ENCODE data around the gene ZC3H18. TPM values are rescaled to one million over a fixed set of nuclear protein-coding genes. Genes with fewer than 3 reads are reported as not detected.

Gene ZC3H18
- total RNA-seq, 3 donors from 2014 or later: 12.5 to 14.9 (median 13.3) TPM

GRCh38 chr16:88578446-88579313, 8.5 kb downstream of the ZC3H18 start:
- no peaks in the 10 kb centered on the region for H3K4me1 ChIP-seq
- intact Hi-C loops (cut with DNase I; ENCODE audit: low total_unique reads): no loop called here
- no peak overlapping the region for H3K4me3 ChIP-seq
- H3K27ac ChIP-seq: no peak overlapping the region
- H3K36me3 ChIP-seq: peaks cover 6% of the 10 kb centered on the region
- H3K9me3 ChIP-seq: no peaks in the 10 kb centered on the region
- no peaks in the 10 kb centered on the region for H3K27me3 ChIP-seq
- no peak for TF ChIP-seq POLR2A (IDR thresholded peaks at IDR 0.05)
- no peak for TF ChIP-seq POLR2AphosphoS5 (IDR thresholded peaks at IDR 0.05)
- TF ChIP-seq CTCF (IDR thresholded peaks at IDR 0.05): no peak
- DNase-seq (ENCODE audit: low spot score in 2 of 2): no peak

GRCh38 chr16:88580371-88580770, 10.2 kb downstream of the ZC3H18 start:
- TF ChIP-seq POLR2AphosphoS5 (IDR thresholded peaks at IDR 0.05) (no peak), POLR2A (IDR thresholded peaks at IDR 0.05) (no peak)
- Histone ChIP-seq H3K27ac (no peak overlapping the region), H3K4me3 (no peak overlapping the region), H3K36me3 (peaks cover 6% of the 10 kb centered on the region), H3K4me1 (no peaks in the 10 kb centered on the region), H3K9me3 (no peaks in the 10 kb centered on the region), H3K27me3 (no peaks in the 10 kb centered on the region)
- intact Hi-C loops (cut with DNase I; ENCODE audit: low total_unique reads): no loop called here
- no peak for DNase-seq (ENCODE audit: low spot score in 2 of 2)

GRCh38 chr16:88581033-88581432, 10.8 kb downstream of the ZC3H18 start:
- no peaks in the 10 kb centered on the region for H3K4me1 ChIP-seq
- TF ChIP-seq CTCF (IDR thresholded peaks at IDR 0.05): no peak
- TF ChIP-seq POLR2AphosphoS5 (IDR thresholded peaks at IDR 0.05): no peak
- no peak for TF ChIP-seq POLR2A (IDR thresholded peaks at IDR 0.05)
- no peak for DNase-seq (ENCODE audit: low spot score in 2 of 2)
- H3K4me3 ChIP-seq: no peak overlapping the region
- H3K27ac ChIP-seq: no peak overlapping the region
- intact Hi-C loops (cut with DNase I; ENCODE audit: low total_unique reads): no loop called here
- H3K9me3 ChIP-seq: no peaks in the 10 kb centered on the region
- H3K27me3 ChIP-seq: no peaks in the 10 kb centered on the region
- H3K36me3 ChIP-seq: peaks cover 6% of the 10 kb centered on the region

GRCh38 chr16:88582912-88583575, 12.8 kb downstream of the ZC3H18 start:
- intact Hi-C loops (cut with DNase I; ENCODE audit: low total_unique reads): no loop called here
- H3K4me1 ChIP-seq: no peaks in the 10 kb centered on the region
- TF ChIP-seq POLR2A (IDR thresholded peaks at IDR 0.05) (no peak), POLR2AphosphoS5 (IDR thresholded peaks at IDR 0.05) (no peak), CTCF (IDR thresholded peaks at IDR 0.05) (no peak)
- H3K9me3 ChIP-seq: no peaks in the 10 kb centered on the region
- H3K36me3 ChIP-seq: peaks cover 8% of the 10 kb centered on the region
- no peak overlapping the region for H3K27ac ChIP-seq
- H3K27me3 ChIP-seq: no peaks in the 10 kb centered on the region
- no peak for DNase-seq (ENCODE audit: low spot score in 2 of 2)
- no peak overlapping the region for H3K4me3 ChIP-seq

GRCh38 chr16:88584676-88585075, 14.5 kb downstream of the ZC3H18 start:
- Histone ChIP-seq H3K4me3 (no peak overlapping the region), H3K36me3 (peaks cover 9% of the 10 kb centered on the region), H3K9me3 (no peaks in the 10 kb centered on the region), H3K27me3 (no peaks in the 10 kb centered on the region), H3K27ac (no peak overlapping the region), H3K4me1 (no peaks in the 10 kb centered on the region)
- DNase-seq (ENCODE audit: low spot score in 2 of 2): no peak
- TF ChIP-seq POLR2AphosphoS5 (IDR thresholded peaks at IDR 0.05) (no peak), POLR2A (IDR thresholded peaks at IDR 0.05) (no peak), CTCF (IDR thresholded peaks at IDR 0.05) (no peak)
- intact Hi-C loops (cut with DNase I; ENCODE audit: low total_unique reads): no loop called here

Data from breast epithelium (tissue), 4 donors.